Fibroblast of the aortic adventitia (primary cell): ENCODE results near the gene KLK13. TPM values are rescaled to one million over a fixed set of nuclear protein-coding genes. Genes with fewer than 3 reads are reported as not detected.

ENCODE experiments used
- DNase-seq: peaks from one replicate; pipeline ENCODE4 v3.0.0-alpha.2; 2010; ENCODE audit warnings: low read depth
- H3K4me3 ChIP-seq: 2 replicates; pipeline ENCODE4 v1.5.1; 2011; ENCODE audit warnings: low read depth, mild to moderate bottlenecking, control low read depth, low read length, moderate library complexity
- CTCF ChIP-seq: IDR thresholded peaks from 2 replicates; pipeline ENCODE4 v1.5.1; 2011; ENCODE audit warnings: mild to moderate bottlenecking, low read length, control low read depth, inconsistent platforms; ENCODE audit not compliant: insufficient read depth
- total RNA-seq: library from RNA; depleted of rRNA; stranded (reverse); fragments of >200 nt; gene quantifications from 2 replicates; pipeline ENCODE4 v1.2.3, GENCODE V29; 2012; ENCODE audit warnings: low replicate concordance

Gene KLK13
- total RNA-seq, 1 donor, result not detected

GRCh38 chr19:51025401-51025800 lies 39.5 kb downstream of the KLK13 start:
- TF ChIP-seq CTCF, result no peak

GRCh38 chr19:51024924-51025323 lies 40.0 kb downstream of the KLK13 start:
- H3K4me3 ChIP-seq, result no peak overlapping the region
- DNase-seq, result no peak
- TF ChIP-seq CTCF, result no peak

More at GRCh38 chr19:51025401-51025800, 39.5 kb downstream of the KLK13 start:
- H3K4me3 ChIP-seq, result no peak overlapping the region
- no peak for DNase-seq

DNA sequence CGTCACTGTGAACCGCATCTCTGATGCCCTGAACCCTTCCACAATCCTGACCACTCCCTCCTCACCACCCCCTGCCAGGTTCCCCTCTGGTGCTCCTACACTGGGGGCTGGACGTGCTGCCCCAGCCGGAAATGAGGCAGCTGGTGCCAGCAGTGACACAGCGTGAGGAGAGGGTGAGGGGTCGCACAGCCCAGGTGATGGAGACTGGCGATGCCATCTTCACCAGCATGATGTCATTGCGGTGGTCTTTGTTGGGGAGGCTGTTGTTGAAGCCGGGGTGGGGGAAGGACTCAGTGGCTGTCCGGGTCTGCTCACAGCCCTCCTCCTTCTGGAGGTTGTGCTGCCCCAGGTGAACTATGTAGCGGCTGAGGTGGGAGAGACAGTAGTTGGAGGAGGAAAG lies 40.9 kb downstream of the KLK13 start:
- no peak for TF ChIP-seq CTCF
- H3K4me3 ChIP-seq, result no peak overlapping the region
- no peak for DNase-seq

DNA sequence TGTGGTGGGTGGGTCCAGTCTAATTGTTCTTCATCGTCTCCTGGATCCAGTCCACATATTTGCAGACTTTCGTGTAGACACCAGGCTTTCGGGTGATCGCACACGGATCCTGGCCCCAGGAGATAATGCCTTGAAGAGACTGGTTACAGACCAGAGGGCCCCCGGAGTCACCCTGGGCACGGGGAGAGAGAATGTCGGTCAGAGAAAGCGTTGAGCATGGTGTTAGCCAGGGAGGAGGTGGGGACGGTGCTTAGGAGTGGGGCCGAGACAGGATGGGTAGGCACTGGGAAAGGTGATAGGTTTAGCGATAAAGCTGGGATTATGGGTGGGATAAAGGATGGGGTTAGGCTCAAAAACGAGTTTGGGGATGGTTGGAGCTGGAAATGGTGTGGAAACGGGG lies 42.4 kb downstream of the KLK13 start:
- H3K4me3 ChIP-seq, result no peak overlapping the region
- no peak for DNase-seq
- no peak for TF ChIP-seq CTCF

DNA sequence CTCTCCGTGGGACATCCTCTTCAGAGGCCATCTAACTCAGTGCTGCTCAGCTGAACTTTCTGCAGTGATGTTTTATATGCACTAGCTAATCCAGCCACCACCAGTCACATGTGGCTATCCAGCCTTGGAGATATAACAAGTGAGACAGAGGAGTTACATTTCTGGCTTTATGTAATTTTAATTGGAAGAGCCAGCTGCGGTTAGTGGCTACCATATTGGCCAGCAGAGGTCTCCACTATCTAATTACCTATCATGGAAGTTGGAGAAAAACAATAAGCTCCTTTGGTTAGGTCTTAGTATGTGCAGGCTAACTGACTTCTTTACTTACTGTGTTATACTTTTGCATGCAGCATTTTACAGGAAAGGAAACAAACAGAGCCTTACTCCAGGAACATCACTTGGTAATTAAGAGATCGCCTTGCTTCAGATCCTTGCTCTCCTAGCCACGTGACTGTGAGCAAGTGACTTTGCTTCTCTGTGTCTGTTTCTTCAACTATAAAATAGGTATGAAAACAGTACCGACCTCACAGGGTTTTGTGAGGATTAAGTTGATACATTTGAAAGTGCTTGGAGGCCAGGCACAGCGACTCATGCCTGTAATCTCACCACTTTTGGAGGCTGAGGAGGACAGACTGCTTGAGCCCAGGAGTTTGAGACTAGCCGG lies 43.8 kb downstream of the KLK13 start:
- peak; percentile 66 for TF ChIP-seq CTCF
- H3K4me3 ChIP-seq, result no peak overlapping the region
- peak; percentile 63 for DNase-seq

DNA sequence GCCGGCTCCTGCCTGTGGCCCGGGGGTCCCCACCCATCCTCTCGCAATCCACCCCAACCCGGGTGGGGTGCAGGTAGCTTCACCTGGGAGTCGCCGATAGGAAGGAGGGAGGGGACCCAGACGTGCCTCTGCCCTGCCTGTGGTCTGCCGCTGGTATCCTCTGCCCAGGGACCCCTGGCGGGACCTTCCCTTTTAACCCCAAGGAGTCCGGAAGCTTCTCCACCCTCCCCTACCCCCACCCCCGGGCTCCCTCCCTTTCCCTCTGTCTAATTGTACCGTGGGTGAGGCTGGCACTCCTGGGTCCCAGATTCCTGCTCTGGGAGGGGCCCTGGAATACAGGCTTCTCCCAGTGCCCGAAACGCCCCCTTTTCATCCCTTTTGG lies 45.4 kb downstream of the KLK13 start, which contains the start of gene KLK10:
TSS of gene KLK10 (minus strand) at position 166 of the 382 bp plus-strand sequence. CDS start 579 bp downstream, outside the sequence.
- DNase-seq, result no peak
- H3K4me3 ChIP-seq, result no peak within 1 kb of the TSS
- no peak for TF ChIP-seq CTCF
